ENCODE results near the gene CNTROB. TPM values are rescaled to one million over a fixed set of nuclear protein-coding genes. Genes with fewer than 3 reads are reported as not detected.

The CNTROB gene
- total RNA-seq, 1 experiment from 2014 or later: 39.7 TPM

DNA sequence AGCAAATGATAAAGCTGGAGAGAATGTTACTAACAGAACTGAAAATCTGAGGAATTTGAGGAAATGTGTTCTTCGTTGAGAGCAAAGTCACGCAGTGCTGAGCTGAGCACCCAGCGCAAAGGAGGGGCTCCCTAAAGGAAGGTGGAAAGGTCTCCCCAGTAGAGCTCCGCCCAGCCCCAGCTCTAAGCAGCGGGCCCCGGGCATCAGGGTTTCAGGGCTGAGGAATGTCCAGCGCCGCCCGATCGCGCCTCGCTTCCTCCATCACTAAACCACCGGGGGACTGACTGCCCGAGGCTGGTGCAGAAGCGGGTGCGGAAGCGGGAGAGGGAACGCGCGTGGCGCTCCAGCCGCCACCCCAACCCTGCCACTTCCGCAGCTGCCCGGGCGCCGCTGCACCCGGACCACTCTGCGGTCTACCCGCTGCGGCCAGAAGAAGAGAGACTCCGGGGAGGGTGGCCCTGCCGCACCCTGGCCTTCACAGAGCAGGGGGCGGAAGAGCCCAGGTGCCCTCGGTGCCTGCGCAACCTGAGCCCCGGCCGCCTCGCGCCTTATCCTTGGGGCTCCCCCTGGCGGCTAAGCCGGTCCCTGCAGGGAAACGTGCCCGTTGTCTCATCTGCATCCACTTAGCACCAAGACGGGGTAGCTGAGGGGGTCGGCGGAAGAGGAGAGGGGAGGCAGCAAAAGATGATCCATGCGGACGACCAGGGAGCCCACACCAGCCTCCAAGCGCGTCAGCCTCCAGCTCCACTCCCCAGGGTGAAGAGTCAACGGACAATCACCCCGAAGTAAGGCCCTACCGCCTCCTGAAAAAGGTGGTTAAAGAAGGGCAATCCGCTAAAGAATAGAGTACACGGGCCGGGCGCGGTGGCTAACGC, 58.0 kb downstream of the CNTROB start:
- ATAC-seq: peak; percentile 91
- H3K36me3 Mint-ChIP-seq: peaks cover 3% of the 10 kb centered on the region; the same call in 1 of the 2 replicates
- CTCF ChIA-PET: interaction anchor here (0.5 to 4.8 kb wide), 80 partner anchors 10 to 1341 kb away, joined by 3 to 82 read pairs (median 5); partner anchors contain the start of genes ALOX12B, ALOX15B, ALOXE3 and AURKB
- DNase-seq (ENCODE audit: low spot score): peak; percentile 97
- POLR2A ChIA-PET: interaction anchor here (0.7 to 1.5 kb wide), 2 partner anchors 51 to 144 kb away, joined by 5 read pairs; no protein-coding TSS in a partner anchor
- H3K4me3 Mint-ChIP-seq: peak overlapping the region; percentile 71
- H3K27me3 Mint-ChIP-seq (ENCODE audit: low read depth): peaks cover 37% of the 10 kb centered on the region
- H3K9me3 Mint-ChIP-seq: peaks cover 7% of the 10 kb centered on the region; the same call in 1 of the 2 replicates
- H3K27ac Mint-ChIP-seq: no peak overlapping the region
- peaks cover 12% of the 10 kb centered on the region for H3K4me1 Mint-ChIP-seq
- TF ChIP-seq PRRX2 (CRISPR knock-in tag; IDR thresholded peaks at IDR 0.05) (no peak), OVOL2 (CRISPR knock-in tag; IDR thresholded peaks at IDR 0.05; ENCODE audit: borderline replicate concordance) (no peak), ZNF232 (CRISPR knock-in tag; IDR thresholded peaks at IDR 0.05) (peak; percentile 81), ZNF138 (CRISPR knock-in tag; conservative IDR thresholded peaks at IDR 0.05) (0 out of 2 replicates have a peak, but pooled peaks have one; percentile 35), ZNF532 (CRISPR knock-in tag; IDR thresholded peaks at IDR 0.05; ENCODE audit: borderline replicate concordance) (no peak), ARID4B (CRISPR knock-in tag; IDR thresholded peaks at IDR 0.05; ENCODE audit: borderline replicate concordance) (peak; percentile 72), ZNF396 (CRISPR knock-in tag; IDR thresholded peaks at IDR 0.05; ENCODE audit: borderline replicate concordance) (no peak), ELF4 (CRISPR knock-in tag; IDR thresholded peaks at IDR 0.05; ENCODE audit: low read depth) (no peak), ATF2 (CRISPR knock-in tag; IDR thresholded peaks at IDR 0.05; ENCODE audit: borderline replicate concordance, low read depth) (no peak), CDX4 (CRISPR knock-in tag; IDR thresholded peaks at IDR 0.05; ENCODE audit: borderline replicate concordance) (no peak), NFE2L1 (CRISPR knock-in tag; IDR thresholded peaks at IDR 0.05) (no peak; the same call in 1 of the 2 replicates), ZNF671 (CRISPR knock-in tag; IDR thresholded peaks at IDR 0.05) (no peak)
- TF ChIP-seq, protein P1, sequence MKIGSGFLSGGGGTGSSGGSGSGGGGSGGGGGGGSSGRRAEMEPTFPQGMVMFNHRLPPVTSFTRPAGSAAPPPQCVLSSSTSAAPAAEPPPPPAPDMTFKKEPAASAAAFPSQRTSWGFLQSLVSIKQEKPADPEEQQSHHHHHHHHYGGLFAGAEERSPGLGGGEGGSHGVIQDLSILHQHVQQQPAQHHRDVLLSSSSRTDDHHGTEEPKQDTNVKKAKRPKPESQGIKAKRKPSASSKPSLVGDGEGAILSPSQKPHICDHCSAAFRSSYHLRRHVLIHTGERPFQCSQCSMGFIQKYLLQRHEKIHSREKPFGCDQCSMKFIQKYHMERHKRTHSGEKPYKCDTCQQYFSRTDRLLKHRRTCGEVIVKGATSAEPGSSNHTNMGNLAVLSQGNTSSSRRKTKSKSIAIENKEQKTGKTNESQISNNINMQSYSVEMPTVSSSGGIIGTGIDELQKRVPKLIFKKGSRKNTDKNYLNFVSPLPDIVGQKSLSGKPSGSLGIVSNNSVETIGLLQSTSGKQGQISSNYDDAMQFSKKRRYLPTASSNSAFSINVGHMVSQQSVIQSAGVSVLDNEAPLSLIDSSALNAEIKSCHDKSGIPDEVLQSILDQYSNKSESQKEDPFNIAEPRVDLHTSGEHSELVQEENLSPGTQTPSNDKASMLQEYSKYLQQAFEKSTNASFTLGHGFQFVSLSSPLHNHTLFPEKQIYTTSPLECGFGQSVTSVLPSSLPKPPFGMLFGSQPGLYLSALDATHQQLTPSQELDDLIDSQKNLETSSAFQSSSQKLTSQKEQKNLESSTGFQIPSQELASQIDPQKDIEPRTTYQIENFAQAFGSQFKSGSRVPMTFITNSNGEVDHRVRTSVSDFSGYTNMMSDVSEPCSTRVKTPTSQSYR (CRISPR knock-in tag; IDR thresholded peaks at IDR 0.05): no peak; the same call in 1 of the 2 replicates
- TF ChIP-seq, protein P2, sequence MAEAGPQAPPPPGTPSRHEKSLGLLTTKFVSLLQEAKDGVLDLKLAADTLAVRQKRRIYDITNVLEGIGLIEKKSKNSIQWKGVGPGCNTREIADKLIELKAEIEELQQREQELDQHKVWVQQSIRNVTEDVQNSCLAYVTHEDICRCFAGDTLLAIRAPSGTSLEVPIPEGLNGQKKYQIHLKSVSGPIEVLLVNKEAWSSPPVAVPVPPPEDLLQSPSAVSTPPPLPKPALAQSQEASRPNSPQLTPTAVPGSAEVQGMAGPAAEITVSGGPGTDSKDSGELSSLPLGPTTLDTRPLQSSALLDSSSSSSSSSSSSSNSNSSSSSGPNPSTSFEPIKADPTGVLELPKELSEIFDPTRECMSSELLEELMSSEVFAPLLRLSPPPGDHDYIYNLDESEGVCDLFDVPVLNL (CRISPR knock-in tag; IDR thresholded peaks at IDR 0.05; ENCODE audit: borderline replicate concordance, low read depth): no peak
- TF ChIP-seq, protein P3, sequence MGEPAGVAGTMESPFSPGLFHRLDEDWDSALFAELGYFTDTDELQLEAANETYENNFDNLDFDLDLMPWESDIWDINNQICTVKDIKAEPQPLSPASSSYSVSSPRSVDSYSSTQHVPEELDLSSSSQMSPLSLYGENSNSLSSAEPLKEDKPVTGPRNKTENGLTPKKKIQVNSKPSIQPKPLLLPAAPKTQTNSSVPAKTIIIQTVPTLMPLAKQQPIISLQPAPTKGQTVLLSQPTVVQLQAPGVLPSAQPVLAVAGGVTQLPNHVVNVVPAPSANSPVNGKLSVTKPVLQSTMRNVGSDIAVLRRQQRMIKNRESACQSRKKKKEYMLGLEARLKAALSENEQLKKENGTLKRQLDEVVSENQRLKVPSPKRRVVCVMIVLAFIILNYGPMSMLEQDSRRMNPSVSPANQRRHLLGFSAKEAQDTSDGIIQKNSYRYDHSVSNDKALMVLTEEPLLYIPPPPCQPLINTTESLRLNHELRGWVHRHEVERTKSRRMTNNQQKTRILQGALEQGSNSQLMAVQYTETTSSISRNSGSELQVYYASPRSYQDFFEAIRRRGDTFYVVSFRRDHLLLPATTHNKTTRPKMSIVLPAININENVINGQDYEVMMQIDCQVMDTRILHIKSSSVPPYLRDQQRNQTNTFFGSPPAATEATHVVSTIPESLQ (CRISPR knock-in tag; IDR thresholded peaks at IDR 0.05): no peak
- TF ChIP-seq, protein P4, sequence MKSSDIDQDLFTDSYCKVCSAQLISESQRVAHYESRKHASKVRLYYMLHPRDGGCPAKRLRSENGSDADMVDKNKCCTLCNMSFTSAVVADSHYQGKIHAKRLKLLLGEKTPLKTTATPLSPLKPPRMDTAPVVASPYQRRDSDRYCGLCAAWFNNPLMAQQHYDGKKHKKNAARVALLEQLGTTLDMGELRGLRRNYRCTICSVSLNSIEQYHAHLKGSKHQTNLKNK (CRISPR knock-in tag; IDR thresholded peaks at IDR 0.05): no peak
